PFSK-1 (cell line): Measurements from ENCODE around the gene GPRC5C.

ENCODE experiments used
- FOXP2 ChIP-seq: optimal IDR thresholded peaks from 2 replicates; pipeline ENCODE3; 2011; ENCODE audit warnings: borderline replicate concordance, control low read depth, inconsistent platforms; ENCODE audit not compliant: insufficient read depth; ENCODE audit errors: extremely low read length, extremely low read depth
- POLR2AphosphoS5 ChIP-seq: IDR thresholded peaks from 2 replicates; pipeline ENCODE4 v1.6.1; 2012; ENCODE audit warnings: low read depth, mild to moderate bottlenecking, control low read depth, low read length, moderate library complexity
- REST ChIP-seq, 2 experiments: IDR thresholded peaks; 2 replicates each; pipeline versions ENCODE4 v1.6.1 to v1.8.0; 2011 to 2012; ENCODE audit warnings: low read depth in 2 of 2, low read length in 2 of 2, control low read depth in 1 of 2, inconsistent platforms in 1 of 2, mild to moderate bottlenecking in 1 of 2, moderate library complexity in 1 of 2; ENCODE audit not compliant: insufficient read depth in 1 of 2
- SIN3A ChIP-seq: IDR thresholded peaks from 2 replicates; pipeline ENCODE4 v1.6.1; 2012; ENCODE audit warnings: mild to moderate bottlenecking, low read length, moderate library complexity, borderline replicate concordance; ENCODE audit not compliant: insufficient read depth
- TAF1 ChIP-seq: IDR thresholded peaks from 2 replicates; pipeline ENCODE4 v1.6.1; 2012; ENCODE audit warnings: low read length, control low read depth, borderline replicate concordance; ENCODE audit not compliant: insufficient read depth

Gene GPRC5C

GRCh38 chr17:74466111-74466827 lies 34.4 kb downstream of the GPRC5C start, which contains the start of gene CD300A:
Gene CD300A (plus strand): TSS chr17:74466634. CDS start chr17:74466704, 70 bp downstream.
- TF ChIP-seq FOXP2 (no peak), REST (IDR thresholded peaks at IDR 0.05; ENCODE audit: insufficient read depth in 1 of 2, low read depth in 2 of 2, low read length in 2 of 2) (no peak), POLR2AphosphoS5 (no peak), TAF1 (no peak), SIN3A (no peak)

GRCh38 chr17:74466828-74467184 lies 34.9 kb downstream of the GPRC5C start:
- no peak for TF ChIP-seq TAF1

GRCh38 chr17:74467221-74467951 lies 35.5 kb downstream of the GPRC5C start:
- TF ChIP-seq REST (IDR thresholded peaks at IDR 0.05; ENCODE audit: insufficient read depth in 1 of 2, low read depth in 2 of 2, low read length in 2 of 2) (no peak), FOXP2 (no peak)

- TF ChIP-seq TAF1 (no peak), FOXP2 (no peak), REST (IDR thresholded peaks at IDR 0.05; ENCODE audit: insufficient read depth in 1 of 2, low read depth in 2 of 2, low read length in 2 of 2) (no peak), POLR2AphosphoS5 (no peak), SIN3A (no peak)
Measured at GRCh38 chr17:74471341-74471740, 39.5 kb downstream of the GPRC5C start.

GRCh38 chr17:74472890-74473289 lies 41.0 kb downstream of the GPRC5C start:
- TF ChIP-seq REST (IDR thresholded peaks at IDR 0.05; ENCODE audit: insufficient read depth in 1 of 2, low read depth in 2 of 2, low read length in 2 of 2), result no peak
- TF ChIP-seq POLR2AphosphoS5, result no peak
- TF ChIP-seq TAF1, result no peak
- no peak for TF ChIP-seq SIN3A
- no peak for TF ChIP-seq FOXP2
